ENCODE measurements around the gene TMEM209.
"Not testable (repeated sequence)": the region's sequence is repeated elsewhere in the genome, so short reads cannot be mapped to it uniquely, and the experiment has no call there.

The TMEM209 gene

DNA sequence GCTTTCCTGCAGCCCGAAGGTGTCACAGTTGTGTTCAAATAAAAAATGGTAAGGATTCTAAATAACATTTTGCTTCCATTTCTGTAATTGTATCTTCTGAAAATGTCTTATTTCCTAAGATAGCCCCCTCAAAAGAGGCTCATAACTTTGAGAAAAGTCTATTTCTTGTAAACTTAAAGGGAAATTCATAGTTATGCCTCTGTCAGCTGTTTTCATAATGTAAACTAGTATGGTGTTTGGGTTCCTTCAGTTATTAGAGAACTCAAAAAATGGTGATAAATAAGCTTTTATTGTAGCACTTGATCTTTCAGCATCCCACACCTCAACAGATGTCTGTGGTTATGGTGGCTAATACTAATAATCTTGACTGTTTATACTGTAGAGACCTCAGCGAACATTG, 77.8 kb downstream of the TMEM209 start:
- no peak for DNase-seq (ENCODE audit: low read depth, low spot score)

DNA sequence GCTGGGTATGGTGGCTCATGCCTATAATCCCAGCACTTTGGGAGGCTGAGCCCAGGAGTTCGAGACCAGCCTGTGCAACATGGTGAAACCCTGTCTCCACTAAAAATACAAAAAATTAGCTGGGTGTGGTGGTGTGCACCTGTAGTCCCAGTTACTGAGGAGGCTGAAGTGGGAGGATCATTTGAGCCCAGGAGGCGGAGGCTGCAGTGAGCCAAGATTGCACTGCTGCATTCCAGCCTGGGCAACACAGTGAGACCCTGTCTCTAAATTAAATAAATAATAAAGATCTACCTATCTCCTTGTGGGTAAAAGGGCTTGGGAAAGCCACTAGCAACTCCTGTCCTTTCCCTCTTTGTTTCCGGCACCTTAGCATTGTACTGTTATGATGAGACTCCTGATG, 78.4 kb downstream of the TMEM209 start:
- not testable (repeated sequence) for DNase-seq (ENCODE audit: low read depth, low spot score)

DNA sequence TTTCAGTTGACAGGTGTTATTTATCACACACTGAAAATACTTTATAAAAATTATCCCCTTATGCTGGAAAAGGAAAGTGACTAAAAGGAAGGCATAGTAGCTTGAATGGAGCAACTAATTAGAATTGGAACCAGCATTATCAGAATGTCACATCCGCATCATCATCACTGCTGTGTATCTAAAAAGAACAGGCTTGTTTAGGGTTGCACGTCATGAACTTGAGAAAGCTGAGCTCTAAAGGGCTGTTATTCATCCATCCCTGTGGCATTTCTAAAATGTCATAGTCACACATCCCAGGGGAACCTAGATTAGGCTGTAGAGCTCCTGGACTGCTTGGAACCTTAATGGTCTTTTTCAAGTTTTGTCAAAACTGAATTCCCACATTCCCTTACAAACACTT, 80.5 kb downstream of the TMEM209 start:
- no peak for DNase-seq (ENCODE audit: low read depth, low spot score)

DNA sequence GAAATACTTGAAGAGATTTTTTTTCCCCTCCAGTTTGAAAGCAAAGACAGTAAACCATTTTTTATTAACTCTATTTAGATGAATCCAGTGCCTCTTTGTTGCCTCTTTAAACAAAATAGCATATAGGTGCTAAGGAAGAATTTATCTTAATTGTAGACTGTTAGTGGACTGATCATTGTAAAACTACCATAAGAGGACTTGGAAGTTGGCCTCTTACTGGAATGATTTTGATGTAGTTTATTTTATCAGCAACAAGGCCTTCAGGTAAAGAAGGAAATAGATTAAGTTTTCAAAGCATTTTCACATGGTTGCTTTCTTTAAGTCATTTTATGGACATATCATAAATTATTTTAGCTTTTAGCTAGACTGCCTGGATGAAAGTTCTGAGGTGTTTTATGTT, 81.7 kb downstream of the TMEM209 start:
- DNase-seq (ENCODE audit: low read depth, low spot score): no peak

DNA sequence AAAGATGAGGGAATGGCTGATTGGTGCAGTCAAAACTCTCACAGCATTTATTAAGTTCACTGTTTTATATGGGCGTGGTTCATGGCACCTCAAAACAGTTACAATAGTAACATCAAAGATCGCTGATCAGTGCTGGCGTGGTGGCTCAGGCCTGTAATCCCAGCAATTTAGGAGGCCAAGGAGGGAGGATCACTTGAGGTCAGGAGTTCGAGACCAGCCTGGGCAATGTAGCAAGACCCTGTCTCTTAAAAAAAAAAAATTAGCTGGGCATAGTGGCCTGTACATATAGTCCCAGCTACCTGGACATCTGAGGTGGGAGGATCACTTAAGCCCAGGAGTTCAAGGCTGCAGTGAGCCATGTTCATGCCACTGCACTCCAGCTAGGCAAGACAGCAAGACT, 86.4 kb downstream of the TMEM209 start:
- no peak for DNase-seq (ENCODE audit: low read depth, low spot score)

DNA sequence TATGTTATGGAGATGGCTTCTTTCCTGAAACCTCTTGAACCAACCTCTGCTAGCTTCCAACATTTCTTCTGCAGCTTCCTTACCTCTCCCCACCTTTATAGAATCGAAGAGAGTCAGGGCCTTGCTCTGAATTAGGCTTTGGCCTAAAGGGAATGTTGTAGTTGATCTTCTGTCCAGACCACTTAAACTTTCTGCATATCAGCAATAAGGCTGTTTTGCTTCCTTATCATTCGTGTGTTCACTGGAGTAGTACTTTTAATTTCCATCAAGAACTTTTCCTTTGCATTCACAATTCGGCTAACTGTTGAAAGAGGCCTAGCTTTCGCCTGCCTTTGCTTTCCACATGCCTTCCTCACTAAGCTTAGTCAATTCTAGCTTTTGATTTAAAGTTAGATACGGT, 86.9 kb downstream of the TMEM209 start:
- DNase-seq (ENCODE audit: low read depth, low spot score): no peak

DNA sequence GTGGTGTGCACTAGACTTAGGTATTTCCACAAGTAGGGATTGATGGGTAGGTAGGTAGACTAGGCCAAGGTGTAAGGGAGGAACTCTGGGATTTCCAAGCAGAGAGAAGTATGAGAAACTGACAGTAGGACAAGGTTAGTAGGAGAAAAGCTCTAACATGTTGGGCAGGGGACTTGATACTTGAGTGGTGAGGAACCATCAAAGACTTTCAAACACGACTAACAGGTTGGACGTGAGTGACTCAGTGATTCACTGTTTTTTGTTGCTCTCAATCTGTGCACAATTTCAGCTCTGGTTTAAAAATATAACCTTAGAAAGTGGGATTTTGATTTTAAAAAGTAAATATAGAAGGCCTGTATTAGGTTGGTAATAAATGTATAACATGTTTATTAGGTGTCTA, 90.4 kb downstream of the TMEM209 start:
- DNase-seq (ENCODE audit: low read depth, low spot score): no peak

Measured in brain pericyte (primary cell).